OCI-M2 (cell line): ENCODE results near the gene ETNK2.

Source experiments
- DNase-seq: peaks from one replicate; lab custom pipeline; 2025; ENCODE audit not compliant: unreplicated experiment; lab: John Stamatoyannopoulos, UW

ETNK2 gene

DNA sequence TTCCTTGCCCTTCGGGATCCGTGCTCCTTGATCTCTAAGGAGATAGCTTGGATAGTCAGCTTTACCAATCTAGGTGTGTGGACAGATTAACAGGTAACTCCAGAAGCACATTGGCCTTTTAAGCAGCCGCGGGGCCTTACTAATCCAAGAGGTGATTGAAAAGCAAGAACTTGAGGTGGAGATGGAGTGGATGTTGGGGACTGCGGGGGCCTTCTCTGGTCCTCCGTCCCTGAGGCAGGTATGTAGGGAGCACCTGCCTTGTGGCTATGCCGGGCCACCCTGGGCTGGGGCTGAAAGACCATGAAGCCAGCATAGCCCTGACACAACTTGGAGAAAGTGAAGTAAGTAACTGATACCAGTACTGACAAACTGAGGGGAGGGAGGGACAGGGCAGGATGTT, 68.4 kb downstream of the ETNK2 start:
- no peak for DNase-seq

DNA sequence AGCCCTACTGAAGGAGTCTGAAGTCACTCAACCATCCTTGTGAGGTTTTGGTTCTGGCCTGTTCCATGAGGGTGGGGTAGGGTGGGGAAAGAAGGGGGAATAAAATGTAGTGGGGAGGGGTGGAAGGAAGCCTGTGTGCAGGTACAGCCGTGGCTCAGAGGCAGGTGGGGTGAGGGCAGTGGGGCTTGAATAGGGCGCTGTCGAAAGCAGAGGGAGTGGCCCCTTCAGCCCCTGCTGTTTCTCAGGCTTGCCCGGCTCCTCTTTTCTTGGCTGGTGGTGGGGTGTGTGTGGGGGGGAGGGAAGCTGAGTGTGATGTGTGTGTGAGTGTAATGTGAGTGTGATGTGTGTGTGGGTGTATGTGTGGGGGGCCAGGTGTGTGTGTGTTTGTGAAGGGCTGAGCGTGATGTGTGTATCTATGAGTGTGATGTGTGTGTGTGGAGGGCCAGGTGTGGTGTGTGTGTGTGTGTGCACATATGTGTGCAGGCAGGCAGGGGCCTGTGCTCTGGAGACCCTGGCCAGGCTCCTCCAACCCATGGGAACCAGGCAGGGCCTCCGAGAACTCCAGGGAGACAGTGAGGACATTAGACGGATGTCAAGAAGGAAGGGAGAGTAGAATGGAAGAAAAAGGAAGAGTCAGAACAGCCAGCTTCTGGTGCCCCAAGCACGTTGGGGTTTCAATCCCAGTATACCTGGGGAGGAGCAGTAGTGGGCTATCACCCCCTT, 69.9 kb downstream of the ETNK2 start:
- no peak for DNase-seq

DNA sequence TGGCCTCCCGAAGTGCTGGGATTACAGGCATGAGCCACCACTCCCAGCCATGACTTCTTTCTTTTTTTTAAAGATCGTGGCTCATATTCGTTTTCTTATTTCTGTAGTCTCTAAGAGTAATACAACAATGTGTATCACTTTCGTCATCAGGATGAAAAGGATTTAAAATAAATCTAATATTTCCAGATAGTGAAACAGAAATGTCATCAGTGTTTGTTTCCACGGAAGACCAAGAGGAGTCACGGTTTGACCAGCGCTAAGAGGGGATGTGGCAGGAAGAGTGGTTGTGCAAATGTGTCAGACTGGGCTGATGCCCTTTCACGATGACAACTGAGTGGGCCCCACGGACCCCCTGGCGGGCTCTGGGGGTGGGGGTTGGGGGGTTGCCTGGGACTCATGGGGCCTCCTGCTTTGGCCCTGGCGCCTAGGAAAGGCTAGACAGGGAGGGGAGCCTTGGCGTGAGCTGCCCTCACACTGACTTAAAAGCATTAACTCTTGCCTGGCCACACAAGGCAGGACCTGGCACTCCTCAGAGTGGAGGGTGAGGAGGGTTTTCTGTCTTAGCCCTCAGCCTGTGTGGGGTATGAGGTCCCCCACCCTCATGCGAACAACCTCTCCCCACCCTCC, 70.6 kb downstream of the ETNK2 start:
- DNase-seq, result no peak
